A673 (cell line): ENCODE measurements around the gene QRFP. TPM values are rescaled to one million over a fixed set of nuclear protein-coding genes. Genes with fewer than 3 reads are reported as not detected.

Experiments used
- BruUV-seq: library from RNA; stranded (reverse); fragments of 400-500 nt; replicated peaks from 2 replicates; lab custom pipeline; 2021; lab: Mats Ljungman, UMichigan
- CTCF ChIA-PET: fragments of 300-600 bp; sonication (Branson Sonifier 250); formaldehyde crosslinking; loops from one replicate; lab custom pipeline; 2022; ENCODE audit warnings: antibody characterized with exemption; lab: Charles Lee
- POLR2A ChIA-PET: fragments of 300-600 bp; sonication (Branson Sonifier 250); formaldehyde crosslinking; loops from one replicate; lab custom pipeline; 2022; ENCODE audit warnings: antibody characterized with exemption; ENCODE audit not compliant: low non-redundant PET; lab: Charles Lee
- DNase-seq: peaks from one replicate; pipeline ENCODE4 v3.0.0-alpha.2; 2015; ENCODE audit warnings: low spot score
- H3K27ac ChIP-seq: fragments of 200-600 bp; sonication (generic); 2 replicates; pipeline ENCODE4 v1.5.1; 2016; ENCODE audit warnings: mixed run types, low read depth, mild to moderate bottlenecking, mixed read lengths, antibody characterized with exemption, low read length; ENCODE audit not compliant: poor library complexity, severe bottlenecking
- H3K27me3 ChIP-seq: fragments of 200-600 bp; sonication (generic); replicated peaks from 2 replicates; pipeline ENCODE4 v1.6.1; 2017; ENCODE audit warnings: mixed run types, low read depth, mild to moderate bottlenecking, mixed read lengths, antibody characterized with exemption, low read length; ENCODE audit not compliant: insufficient read depth, poor library complexity
- H3K36me3 ChIP-seq: fragments of 200-600 bp; sonication (generic); 2 replicates; pipeline ENCODE4 v1.6.1; 2016; ENCODE audit warnings: mixed run types, mild to moderate bottlenecking, mixed read lengths, antibody characterized with exemption, low read length; ENCODE audit not compliant: insufficient read depth, poor library complexity, severe bottlenecking
- H3K4me1 ChIP-seq: fragments of 200-600 bp; sonication (generic); 2 replicates; pipeline ENCODE4 v1.6.1; 2017; ENCODE audit warnings: mixed run types, mild to moderate bottlenecking, mixed read lengths, antibody characterized with exemption, low read length; ENCODE audit not compliant: insufficient read depth, poor library complexity, severe bottlenecking
- H3K4me3 ChIP-seq: fragments of 200-600 bp; sonication (generic); 2 replicates; pipeline ENCODE4 v1.5.1; 2016; ENCODE audit warnings: low read depth, mixed run types, mild to moderate bottlenecking, mixed read lengths, low read length; ENCODE audit not compliant: poor library complexity, severe bottlenecking
- H3K9me3 ChIP-seq: fragments of 200-600 bp; sonication (generic); 2 replicates; pipeline ENCODE4 v1.6.1; 2016; ENCODE audit warnings: mixed run types, low read depth, mild to moderate bottlenecking, mixed read lengths, antibody characterized with exemption, low read length; ENCODE audit not compliant: poor library complexity, severe bottlenecking
- CTCF ChIP-seq: fragments of 300-800, 200-600 bp; sonication (generic); conservative IDR thresholded peaks from 2 replicates; pipeline ENCODE4 v1.5.1; 2017; ENCODE audit warnings: low read depth, mild to moderate bottlenecking, antibody characterized with exemption, low read length, moderate library complexity, mixed read lengths
- EZH2 ChIP-seq: fragments of 200-600 bp; sonication (generic); IDR thresholded peaks from 2 replicates; pipeline ENCODE4 v1.6.1; 2017; ENCODE audit warnings: borderline replicate concordance, low read depth, mild to moderate bottlenecking, mixed read lengths, antibody characterized with exemption, low read length; ENCODE audit not compliant: poor library complexity, severe bottlenecking
- intact Hi-C: fragments of 100-400 bp; cut with micrococcal nuclease; formaldehyde crosslinking; loops from one replicate; pipeline ENCODE4 v1.10.0; 2022; ENCODE audit not compliant: unreplicated experiment
- total RNA-seq: library from RNA; stranded (reverse); gene quantifications from 2 replicates; pipeline ENCODE4 v1.2.3, GENCODE V29; 2021

QRFP gene
- total RNA-seq, 1 experiment from 2014 or later, result not detected

GRCh38 chr9:130939405-130940026 lies 42.9 kb upstream of the QRFP start:
- no peak for DNase-seq
- no TSS peak for BruUV-seq
- intact Hi-C loops, result loop anchor here (2.0 to 10.0 kb wide), 4 partner anchors 73 to 233 kb away; no protein-coding TSS in a partner anchor
- Histone ChIP-seq H3K36me3 (no peaks in the 10 kb centered on the region), H3K4me1 (no peaks in the 10 kb centered on the region), H3K9me3 (no peaks in the 10 kb centered on the region), H3K27me3 (peaks cover 47% of the 10 kb centered on the region), H3K27ac (no peak overlapping the region), H3K4me3 (peak overlapping the region; percentile 55)
- TF ChIP-seq CTCF, result no peak; the same call in 1 of the 2 replicates
- no peak for TF ChIP-seq EZH2
- ChIA-PET CTCF (interaction anchor here (0.8 kb wide), 1 partner anchor 69 kb away, joined by 3 read pairs; no protein-coding TSS in a partner anchor), POLR2A (interaction anchor here (0.5 kb wide), 1 partner anchor 80 kb away, joined by 10 read pairs; no protein-coding TSS in a partner anchor)

- intact Hi-C loops, result no loop called here
Measured at GRCh38 chr9:130938652-130939404, 42.2 kb upstream of the QRFP start, which contains the start of gene FIBCD1. Gene FIBCD1, minus strand, starts transcription at chr9:130939247. Its CDS starts 640 bp downstream, at chr9:130938607.

More at GRCh38 chr9:130938652-130939404, 42.2 kb upstream of the QRFP start, which contains the start of gene FIBCD1:
- BruUV-seq, result no TSS peak
- CTCF ChIA-PET, result no interaction called here
- Histone ChIP-seq H3K4me3 (peak within 1 kb of the TSS; percentile 55), H3K36me3 (no peaks in the 10 kb centered on the region), H3K4me1 (no peaks in the 10 kb centered on the region), H3K9me3 (no peaks in the 10 kb centered on the region), H3K27ac (no peak within 1 kb of the TSS), H3K27me3 (peaks cover 47% of the 10 kb centered on the region)
- TF ChIP-seq EZH2 (no peak), CTCF (peak; percentile 33)
- peak; percentile 45 for DNase-seq
- POLR2A ChIA-PET, result interaction anchor here (0.5 kb wide), 1 partner anchor 81 kb away, joined by 10 read pairs; no protein-coding TSS in a partner anchor
